AG10803 (cell line): ENCODE measurements around the gene TNFRSF12A.

Experiments
- DNase-seq: peaks from one replicate; pipeline ENCODE4 v3.0.0; 2010; ENCODE audit warnings: low read depth
- H3K4me3 ChIP-seq: 2 replicates; pipeline ENCODE4 v1.5.1; 2011; ENCODE audit warnings: mild to moderate bottlenecking, low read length, control low read depth
- TF ChIP-seq, protein P1 (sequence below): conservative IDR thresholded peaks from 2 replicates; pipeline ENCODE4 v1.5.1; 2011; ENCODE audit warnings: mild to moderate bottlenecking, low read length, control low read depth, inconsistent platforms

TNFRSF12A gene

DNA sequence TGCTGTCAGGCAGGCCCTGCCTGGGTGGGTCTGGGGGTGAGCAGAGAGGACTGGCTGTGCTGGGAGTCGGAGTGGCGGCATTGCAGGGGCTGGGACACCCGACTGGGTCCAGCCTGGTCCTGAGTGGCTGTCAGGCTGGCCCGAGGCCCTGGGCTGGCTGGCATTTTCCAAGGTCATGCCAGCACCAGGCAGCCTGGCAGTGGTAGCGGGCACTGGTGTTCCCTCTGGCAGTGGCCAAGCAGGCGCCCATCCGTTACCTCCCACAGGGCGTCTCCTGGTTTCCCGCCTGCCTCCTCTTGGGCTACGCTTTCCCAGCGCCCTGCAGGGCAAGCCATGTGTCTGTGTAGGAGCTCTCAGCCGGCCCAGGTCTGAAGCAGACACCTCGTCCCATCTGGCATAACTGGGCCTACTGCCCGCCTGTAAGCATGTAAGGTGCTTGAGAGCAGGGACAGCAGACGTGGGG is 34.2 kb upstream of the TNFRSF12A start:
- TF ChIP-seq, protein P1, sequence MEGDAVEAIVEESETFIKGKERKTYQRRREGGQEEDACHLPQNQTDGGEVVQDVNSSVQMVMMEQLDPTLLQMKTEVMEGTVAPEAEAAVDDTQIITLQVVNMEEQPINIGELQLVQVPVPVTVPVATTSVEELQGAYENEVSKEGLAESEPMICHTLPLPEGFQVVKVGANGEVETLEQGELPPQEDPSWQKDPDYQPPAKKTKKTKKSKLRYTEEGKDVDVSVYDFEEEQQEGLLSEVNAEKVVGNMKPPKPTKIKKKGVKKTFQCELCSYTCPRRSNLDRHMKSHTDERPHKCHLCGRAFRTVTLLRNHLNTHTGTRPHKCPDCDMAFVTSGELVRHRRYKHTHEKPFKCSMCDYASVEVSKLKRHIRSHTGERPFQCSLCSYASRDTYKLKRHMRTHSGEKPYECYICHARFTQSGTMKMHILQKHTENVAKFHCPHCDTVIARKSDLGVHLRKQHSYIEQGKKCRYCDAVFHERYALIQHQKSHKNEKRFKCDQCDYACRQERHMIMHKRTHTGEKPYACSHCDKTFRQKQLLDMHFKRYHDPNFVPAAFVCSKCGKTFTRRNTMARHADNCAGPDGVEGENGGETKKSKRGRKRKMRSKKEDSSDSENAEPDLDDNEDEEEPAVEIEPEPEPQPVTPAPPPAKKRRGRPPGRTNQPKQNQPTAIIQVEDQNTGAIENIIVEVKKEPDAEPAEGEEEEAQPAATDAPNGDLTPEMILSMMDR: no peak
- no peak for DNase-seq
- H3K4me3 ChIP-seq: no peak overlapping the region

DNA sequence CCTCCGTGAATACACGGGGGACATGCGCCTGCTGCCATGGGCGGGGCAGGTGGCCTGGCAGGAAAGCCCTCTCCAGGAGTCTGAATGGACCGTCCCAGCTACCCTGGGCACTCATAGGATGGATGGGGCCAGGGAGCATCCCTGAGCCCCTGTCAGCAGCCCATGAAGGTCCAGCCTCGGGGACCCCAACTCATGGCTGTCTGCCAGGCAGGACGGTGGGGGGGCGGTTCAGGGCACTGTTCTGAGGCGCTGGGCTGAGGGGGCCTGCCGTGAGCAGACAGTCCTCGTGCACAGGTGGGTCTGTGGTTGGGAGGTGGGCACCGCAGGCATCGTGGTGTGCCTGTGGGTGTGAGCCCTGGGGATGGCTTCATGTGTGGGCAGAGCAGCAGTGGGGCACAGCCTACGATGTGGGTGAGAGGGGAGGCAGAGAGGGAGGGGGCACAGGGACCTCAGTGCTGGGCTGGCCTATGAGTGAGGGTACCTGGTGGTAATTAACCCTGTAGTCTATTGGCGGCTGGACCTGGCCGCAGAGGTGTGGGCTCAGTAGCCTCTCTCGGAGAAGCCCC is 33.5 kb upstream of the TNFRSF12A start:
- DNase-seq: no peak
- TF ChIP-seq, protein P1: no peak
- H3K4me3 ChIP-seq: no peak overlapping the region

DNA sequence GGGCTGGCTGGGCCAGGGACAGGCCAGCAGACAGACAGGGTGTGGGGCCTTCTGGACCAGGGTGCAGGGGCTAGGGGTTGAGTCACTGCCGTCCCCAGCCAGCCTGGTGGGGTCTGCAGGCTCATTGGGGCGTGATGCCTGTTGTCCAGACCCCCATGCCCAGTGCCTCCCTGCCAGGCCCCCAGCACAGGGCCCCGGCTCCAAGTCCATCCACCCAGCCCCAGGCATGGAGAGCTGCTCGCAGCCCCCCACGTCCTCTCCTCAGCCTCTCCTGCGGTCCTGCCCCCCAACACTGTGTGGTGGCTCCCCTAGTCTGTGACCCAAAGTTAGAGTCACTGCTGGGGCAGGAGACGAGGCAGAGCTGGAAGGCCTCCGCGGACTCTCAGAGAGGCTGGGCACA is 32.9 kb upstream of the TNFRSF12A start:
- no peak for DNase-seq
- TF ChIP-seq, protein P1: no peak
- H3K4me3 ChIP-seq: no peak overlapping the region

DNA sequence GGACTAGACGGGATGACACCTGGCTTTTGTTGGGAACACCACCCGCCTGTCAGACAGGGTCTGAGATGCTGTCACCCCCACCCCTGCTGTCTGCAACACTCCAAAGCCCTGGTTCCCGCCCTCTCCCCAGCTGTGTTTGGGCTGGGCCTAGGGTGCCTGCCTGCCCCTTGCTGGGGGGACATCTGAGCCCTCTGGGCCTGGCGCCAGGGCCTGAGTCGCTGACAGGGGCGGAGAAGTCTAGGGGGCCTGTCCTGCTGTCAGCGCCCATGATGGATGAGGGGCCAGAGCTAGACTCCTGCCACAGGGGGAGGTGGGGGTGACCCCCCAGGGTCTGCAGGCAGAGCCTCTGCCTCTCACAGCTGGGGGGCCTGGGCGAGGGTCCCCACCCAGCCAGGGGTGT is 32.3 kb upstream of the TNFRSF12A start:
- TF ChIP-seq, protein P1: no peak
- DNase-seq: no peak

DNA sequence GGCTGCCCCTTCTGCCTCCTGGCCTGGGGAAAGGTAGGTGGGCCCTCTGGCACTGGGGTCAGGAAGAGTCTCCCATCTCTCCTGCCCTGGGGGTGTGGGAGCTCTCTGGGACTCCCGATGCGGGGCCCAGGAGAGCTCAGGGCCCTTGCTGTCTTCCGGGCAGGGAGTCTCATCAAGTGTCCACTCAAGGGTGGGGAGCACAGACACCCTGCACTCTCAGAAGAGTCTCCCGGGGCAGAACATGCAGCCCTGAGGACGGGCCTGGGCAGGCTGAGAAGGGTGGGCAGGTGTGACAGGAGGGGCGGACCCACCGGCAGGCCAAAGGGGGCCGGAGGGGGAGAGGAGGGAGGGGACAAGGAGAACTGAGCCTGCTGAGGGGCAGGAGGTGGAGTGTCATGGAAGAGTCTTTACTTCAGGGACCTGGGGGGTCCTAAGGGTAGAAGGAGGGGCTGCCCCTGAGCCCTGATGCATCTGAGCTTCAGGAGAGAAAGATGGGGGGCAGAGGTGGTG is 31.5 kb upstream of the TNFRSF12A start:
- TF ChIP-seq, protein P1: no peak
- DNase-seq: no peak
- no peak overlapping the region for H3K4me3 ChIP-seq

More for the DNA sequence above, 32.3 kb upstream of the TNFRSF12A start:
- no peak overlapping the region for H3K4me3 ChIP-seq

DNA sequence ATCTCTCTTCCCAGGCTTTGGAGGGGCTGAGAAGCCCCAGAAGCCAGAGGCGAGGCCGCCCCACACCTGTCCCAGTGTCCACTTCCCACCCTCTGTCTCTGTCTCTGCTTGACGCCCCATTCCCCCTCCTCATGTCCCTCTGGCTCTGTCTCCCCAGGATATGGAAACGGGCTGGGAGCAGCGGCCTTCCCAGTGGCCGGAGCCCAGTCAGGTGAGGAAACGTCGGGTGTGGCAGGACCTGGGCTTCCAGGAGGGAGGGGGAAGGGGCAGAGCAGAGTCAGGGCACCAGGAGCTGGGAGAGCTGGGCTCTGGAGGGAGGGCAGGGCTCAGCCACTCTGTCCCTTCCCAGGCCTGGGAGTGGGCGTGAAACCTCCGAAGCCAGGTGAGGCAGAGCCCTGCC is 29.3 kb upstream of the TNFRSF12A start:
- DNase-seq: no peak
- TF ChIP-seq, protein P1: no peak
- H3K4me3 ChIP-seq: no peak overlapping the region

DNA sequence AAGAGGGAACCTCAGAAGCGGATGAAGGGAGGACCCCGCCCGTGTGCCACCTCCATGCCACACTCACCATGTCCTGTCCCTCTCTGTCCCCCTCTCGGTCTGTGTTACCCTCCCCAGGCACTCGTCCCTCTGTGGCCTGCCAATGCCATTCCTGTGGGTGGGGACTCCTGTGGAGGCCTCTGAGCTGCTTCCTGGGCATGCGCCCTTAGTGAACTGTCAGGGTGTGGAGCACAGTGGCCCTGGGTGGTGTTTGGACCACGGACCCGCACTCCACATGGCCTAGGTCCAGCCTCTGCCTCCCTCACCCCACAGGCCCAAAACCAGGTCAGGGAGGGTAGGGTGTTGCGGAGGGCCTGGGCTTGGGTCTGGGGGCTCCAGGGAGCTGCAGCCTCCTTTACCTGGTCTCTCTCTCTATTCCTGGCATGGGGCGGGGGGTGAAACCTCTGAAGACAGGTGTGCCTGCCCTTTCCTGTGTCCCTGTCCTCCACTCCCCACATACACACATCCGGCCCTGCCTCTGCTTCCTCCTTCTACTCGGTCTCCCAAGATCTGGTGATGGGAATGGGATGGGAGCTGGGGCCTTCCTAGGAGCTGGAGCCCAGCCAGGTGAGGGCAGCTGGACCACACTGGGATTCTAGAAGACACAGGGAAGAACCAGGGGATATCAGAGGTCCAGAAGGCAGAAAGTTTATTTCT is 28.5 kb upstream of the TNFRSF12A start:
- DNase-seq: no peak
- H3K4me3 ChIP-seq: no peak overlapping the region
- TF ChIP-seq, protein P1: no peak
